Adrenal gland (tissue), 12 donors: Measurements from ENCODE around the gene MAS1L. TPM values are rescaled to one million over a fixed set of nuclear protein-coding genes. Genes with fewer than 3 reads are reported as not detected.

Source experiments
- DNase-seq, 7 donors: peaks; one replicate each; pipeline ENCODE4 v3.0.0-alpha.2; 2019 to 2020
- H3K27ac ChIP-seq, 5 donors: fragments of 200-600 bp; sonication (generic) in 4 of 5; 1 replicate in 3 of 5; 2 replicates in 2 of 5; pipeline versions ENCODE4 v1.5.1 to v1.8.0; 2016 to 2020; ENCODE audit warnings: mild to moderate bottlenecking in 1 of 5
- H3K27me3 ChIP-seq: fragments of 200-600 bp; 2 replicates; pipeline ENCODE4 v1.8.0; 2021
- H3K36me3 ChIP-seq, 2 donors: fragments of 200-600 bp; replicated peaks in 1 of 2; 1 replicate in 1 of 2; 2 replicates in 1 of 2; pipeline versions ENCODE4 v1.5.1 to v1.8.0; 2018 to 2022
- H3K4me1 ChIP-seq, 2 donors: fragments of 200-600 bp; replicated peaks in 1 of 2; 1 replicate in 1 of 2; 2 replicates in 1 of 2; pipeline versions ENCODE4 v1.5.1 to v1.8.0; 2018 to 2021
- H3K4me3 ChIP-seq, 4 donors: fragments of 200-600 bp; sonication (generic) in 3 of 4; one replicate each; pipeline ENCODE4 v1.5.1; 2016 to 2018
- H3K9me3 ChIP-seq, 3 donors: fragments of 200-600 bp; sonication (generic) in 1 of 3; replicated peaks in 1 of 3; 1 replicate in 2 of 3; 2 replicates in 1 of 3; pipeline versions ENCODE4 v1.5.1 to v1.8.0; 2016 to 2021
- CTCF ChIP-seq, 6 experiments: fragments of 450-650 bp in 4 of 6; fragments of 200-600 bp in 2 of 6; sonication (generic) in 1 of 6; IDR thresholded peaks; 1 replicate in 5 of 6; 2 replicates in 1 of 6; pipeline versions ENCODE4 v1.5.1 to v1.8.0; 2016 to 2021; ENCODE audit warnings: antibody characterized with exemption in 6 of 6, mild to moderate bottlenecking in 2 of 6, moderate library complexity in 1 of 6
- POLR2A ChIP-seq, 2 donors: fragments of 450-650 bp; IDR thresholded peaks; one replicate each; pipeline ENCODE4 v1.6.1; 2017; ENCODE audit warnings: antibody characterized with exemption in 2 of 2, mild to moderate bottlenecking in 2 of 2, moderate library complexity in 1 of 2
- WGBS, 4 donors: extraction: QIAGEN DNeasy Blood & Tissue Kit in 2 of 4; methylation state at CpG; one replicate each; pipeline versions ENCODE4 v1.1.5 to v1.1.7; 2013 to 2017; 5-methylcytosine and 5-hydroxymethylcytosine counted together
- intact Hi-C, 2 donors: fragments of 100-400 bp; cut with DNase I; formaldehyde crosslinking; loops; one replicate each; pipeline versions ENCODE4 v1.14.1 to v1.15.0; 2022 to 2023
- polyA plus RNA-seq, 3 donors: library from polyadenylated mRNA; stranded (reverse); fragments of 200-250 nt in 2 of 3; fragments of 350-450 nt in 1 of 3; fragmentation: Illumina TruSeq in 1 of 3; extraction: RNeasy Lipid Tissue Mini Kit (QIAGEN cat#74804) in 1 of 3; gene quantifications; one replicate each; pipeline ENCODE4 v1.2.3, GENCODE V29; 2013 to 2014
- total RNA-seq, 9 donors: library from RNA; depleted of rRNA in 4 of 9; stranded (reverse); fragments of >200 nt in 4 of 9; fragments of 120-200 nt in 1 of 9; fragmentation: NEBNext Ultra II Directional in 1 of 9; extraction: Animal tissue kit (Norgen Biotek cat#: 25700) in 1 of 9; gene quantifications; one replicate each; pipeline versions ENCODE4 v1.1.0 to v1.2.4, GENCODE V29; 2013 to 2023
- donor health status: healthy with polysubstance abuse.
- donor health status: Bipolar disorder and iron deficiency.
- donor health status: DM: yes; HTN: yes; CAD: no.
- donor health status: DM: no; HTN: no; CAD: no.
- donor health status: DM: no; HTN: no; CAD: no.
- donor health status: DM: yes; HTN: yes; CAD: no.

MAS1L gene
- total and polyA plus RNA-seq, 12 donors, result not detected

- TF ChIP-seq CTCF (IDR thresholded peaks at IDR 0.05), result no peak
- no peak for TF ChIP-seq POLR2A (IDR thresholded peaks at IDR 0.05)
- H3K4me3 ChIP-seq, result no peak overlapping the region
- WGBS, 4 donors, result 0 to 24% (median 0%) methylated on average over 1 of the region's 1 CpG
- H3K9me3 ChIP-seq, result no peaks in the 10 kb centered on the region
- H3K4me1 ChIP-seq, result no peaks in the 10 kb centered on the region
- DNase-seq, result no peak
- no peaks in the 10 kb centered on the region for H3K27me3 ChIP-seq
- intact Hi-C loops, result no loop called here
- no peaks in the 10 kb centered on the region for H3K36me3 ChIP-seq
- H3K27ac ChIP-seq, result no peak overlapping the region
Measured at GRCh38 chr6:29525311-29525639, 37.5 kb upstream of the MAS1L start.

DNA sequence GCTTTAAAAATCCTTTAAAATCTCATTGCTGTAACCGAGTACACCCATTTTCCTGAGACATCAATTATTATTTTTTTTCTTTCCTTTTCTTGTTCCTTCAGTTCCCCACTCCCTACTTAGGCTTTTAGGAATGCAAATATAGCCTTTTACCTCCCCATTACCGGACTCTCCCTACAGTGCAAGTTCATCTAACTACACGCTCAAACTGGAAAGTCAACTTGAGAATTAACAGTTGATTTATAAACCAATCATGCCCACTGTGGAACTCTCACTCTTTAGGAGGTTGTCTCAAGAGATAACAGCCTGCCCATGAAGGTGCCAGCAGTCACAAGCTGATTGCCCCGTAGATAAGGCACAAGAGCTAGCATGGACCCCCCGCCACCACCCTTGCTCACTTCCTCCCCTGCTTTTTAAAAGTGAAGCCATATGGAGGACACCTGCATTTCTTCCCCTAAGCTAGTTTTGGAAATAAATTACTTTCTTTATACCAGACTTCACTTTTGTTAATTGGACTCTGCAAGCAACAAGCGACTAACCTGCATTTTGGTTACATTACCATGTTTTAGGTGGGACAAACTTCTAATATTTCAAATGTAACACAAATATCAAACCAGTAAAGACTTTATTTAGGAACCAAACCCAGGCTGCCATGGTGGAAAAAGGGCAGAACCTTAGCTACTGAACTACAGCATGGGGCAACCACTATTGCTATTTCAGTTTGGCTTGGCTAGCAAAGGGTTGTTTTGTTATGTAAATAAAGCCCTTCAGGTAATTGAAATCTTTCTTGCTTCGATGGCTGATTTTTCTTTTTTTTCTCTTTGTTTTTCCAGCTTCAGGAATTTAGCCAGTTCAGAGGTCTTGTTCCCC, 36.9 kb upstream of the MAS1L start:
- 70 to 82% (median 74%) methylated on average over 7 of the region's 7 CpGs for WGBS, 4 donors
- Histone ChIP-seq H3K36me3 (no peaks in the 10 kb centered on the region), H3K4me1 (no peaks in the 10 kb centered on the region), H3K4me3 (no peak overlapping the region), H3K9me3 (no peaks in the 10 kb centered on the region), H3K27me3 (no peaks in the 10 kb centered on the region), H3K27ac (no peak overlapping the region)
- intact Hi-C loops, result no loop called here
- no peak for TF ChIP-seq CTCF (IDR thresholded peaks at IDR 0.05)
- TF ChIP-seq POLR2A (IDR thresholded peaks at IDR 0.05), result no peak
- DNase-seq, result no peak

DNA sequence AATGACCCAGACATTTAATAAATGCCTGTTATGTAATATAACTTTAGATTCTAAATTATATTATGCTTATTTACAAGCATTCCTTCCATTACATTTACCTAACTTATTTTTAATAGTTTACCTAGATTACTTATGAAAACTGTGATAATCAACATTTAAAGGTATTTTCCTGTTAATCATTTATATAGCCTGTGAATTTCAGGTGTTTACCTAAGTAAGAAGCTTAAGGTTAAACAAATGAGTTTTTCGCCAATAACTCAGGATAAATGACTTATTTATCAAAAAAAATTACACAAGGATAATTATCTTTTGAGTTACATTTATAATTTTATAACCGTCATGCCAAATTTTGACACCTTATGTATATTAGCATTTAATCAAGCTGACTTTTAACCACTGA, 36.3 kb upstream of the MAS1L start:
- DNase-seq, result no peak
- Histone ChIP-seq H3K9me3 (no peaks in the 10 kb centered on the region), H3K27me3 (no peaks in the 10 kb centered on the region), H3K4me3 (no peak overlapping the region), H3K36me3 (no peaks in the 10 kb centered on the region), H3K27ac (no peak overlapping the region), H3K4me1 (no peaks in the 10 kb centered on the region)
- intact Hi-C loops, result no loop called here
- 55 to 88% (median 85%) methylated on average over 2 of the region's 2 CpGs for WGBS, 4 donors
- TF ChIP-seq CTCF (IDR thresholded peaks at IDR 0.05), result no peak
- no peak for TF ChIP-seq POLR2A (IDR thresholded peaks at IDR 0.05)

DNA sequence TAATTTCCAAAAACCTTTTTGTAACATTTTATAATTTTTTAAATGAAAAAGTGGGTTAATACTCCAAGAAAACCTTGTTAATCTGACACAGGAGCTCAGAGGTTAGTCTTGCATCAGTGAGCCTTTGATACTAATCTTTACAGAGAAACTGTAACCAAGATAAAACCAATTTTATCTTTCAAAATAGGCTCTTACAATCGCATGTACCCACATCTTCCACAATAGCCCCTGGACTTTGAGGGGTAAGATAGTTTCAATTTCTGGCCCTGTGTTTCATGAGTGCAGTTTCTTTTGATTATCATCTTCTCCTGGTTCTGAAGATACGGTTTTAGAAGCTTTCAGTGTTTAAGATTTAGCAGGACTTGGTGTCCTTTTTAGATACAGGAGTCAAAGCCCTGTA, 34.5 kb upstream of the MAS1L start:
- H3K27ac ChIP-seq, result no peak overlapping the region
- no peaks in the 10 kb centered on the region for H3K36me3 ChIP-seq
- no peaks in the 10 kb centered on the region for H3K9me3 ChIP-seq
- intact Hi-C loops, result no loop called here
- H3K4me3 ChIP-seq, result no peak overlapping the region
- 66 to 78% (median 71%) methylated on average over 2 of the region's 2 CpGs for WGBS, 4 donors
- no peaks in the 10 kb centered on the region for H3K4me1 ChIP-seq
- no peak for TF ChIP-seq CTCF (IDR thresholded peaks at IDR 0.05)
- TF ChIP-seq POLR2A (IDR thresholded peaks at IDR 0.05), result no peak
- H3K27me3 ChIP-seq, result no peaks in the 10 kb centered on the region
- DNase-seq, result no peak
